Left ventricle myocardium superior (tissue), 1 donor: ENCODE measurements around the gene LPCAT3. TPM values are rescaled to one million over a fixed set of nuclear protein-coding genes. Genes with fewer than 3 reads are reported as not detected.
"Not testable (repeated sequence)": the region's sequence is repeated elsewhere in the genome, so short reads cannot be mapped to it uniquely, and the experiment has no call there.

ENCODE experiments used
- ATAC-seq: fragments of 200-7000 bp; cut with Tn5 transposase; one replicate; pipeline ENCODE4 v1.9.1; 2020; ENCODE audit warnings: mild to moderate bottlenecking, moderate library complexity
- DNase-seq: peaks from one replicate; pipeline ENCODE4 v3.0.0-alpha.2; 2020
- intact Hi-C: fragments of 100-400 bp; cut with micrococcal nuclease; formaldehyde crosslinking; loops from one replicate; pipeline ENCODE4 v1.11.0; 2022
- total RNA-seq: library from RNA; stranded (reverse); fragmentation: NEBNext Ultra II Directional; extraction: Animal tissue kit (Norgen Biotek cat#: 25700); gene quantifications from one replicate; pipeline ENCODE4 v1.2.1, GENCODE V29; 2021
- donor health status: DM: no; HTN: yes; CAD: no; lungs with severe emphysema.

LPCAT3 gene
- total RNA-seq, 1 donor from 2014 or later, result 55.9 TPM

DNA sequence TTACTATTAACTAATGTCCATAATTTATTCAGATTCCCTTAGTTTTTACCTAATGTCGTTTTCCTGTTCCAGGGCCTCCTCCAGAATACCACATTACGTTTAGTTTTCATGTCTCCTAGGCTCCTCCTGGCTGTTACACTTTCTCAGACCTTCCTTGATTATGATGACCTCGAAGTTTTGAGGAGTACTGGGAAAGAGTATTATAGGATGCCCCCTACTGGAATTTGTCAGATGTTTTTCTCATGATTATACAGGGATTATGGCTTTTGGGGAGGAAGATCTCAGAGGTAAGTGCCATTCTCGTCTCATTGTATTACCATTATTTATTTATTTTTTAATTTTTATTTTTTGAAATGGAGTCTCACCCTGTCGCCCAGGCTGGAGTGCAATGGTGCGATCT, 24.6 kb upstream of the LPCAT3 start:
- intact Hi-C loops, result no loop called here
- ATAC-seq (peak; percentile 82), DNase-seq (no peak)

- no peak for DNase-seq
- intact Hi-C loops, result no loop called here
Observed at GRCh38 chr12:7039403-7039802, 21.1 kb upstream of the LPCAT3 start.

DNA sequence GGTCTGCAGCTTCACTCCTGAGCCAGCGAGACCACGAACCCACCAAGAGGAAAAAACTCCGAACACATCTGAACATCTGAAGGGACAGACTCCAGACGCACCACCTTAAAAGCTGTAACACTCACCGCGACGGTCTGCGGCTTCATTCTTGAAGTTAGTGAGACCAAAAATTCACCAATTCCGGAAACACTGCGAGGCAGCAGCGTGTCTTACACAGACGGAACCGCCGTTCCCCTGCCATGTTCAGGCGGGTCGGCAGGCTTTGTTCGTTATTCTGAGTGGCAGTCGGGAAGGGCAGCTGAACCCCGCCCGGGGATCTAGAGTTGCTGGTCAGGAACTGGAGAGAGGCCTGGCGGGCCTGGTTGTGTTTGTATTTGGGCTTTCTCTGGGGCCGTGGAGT, 20.3 kb upstream of the LPCAT3 start:
- intact Hi-C loops, result no loop called here
- DNase-seq (no peak), ATAC-seq (no peak)

More at GRCh38 chr12:7039403-7039802, 21.1 kb upstream of the LPCAT3 start:
- ATAC-seq, result no peak

DNA sequence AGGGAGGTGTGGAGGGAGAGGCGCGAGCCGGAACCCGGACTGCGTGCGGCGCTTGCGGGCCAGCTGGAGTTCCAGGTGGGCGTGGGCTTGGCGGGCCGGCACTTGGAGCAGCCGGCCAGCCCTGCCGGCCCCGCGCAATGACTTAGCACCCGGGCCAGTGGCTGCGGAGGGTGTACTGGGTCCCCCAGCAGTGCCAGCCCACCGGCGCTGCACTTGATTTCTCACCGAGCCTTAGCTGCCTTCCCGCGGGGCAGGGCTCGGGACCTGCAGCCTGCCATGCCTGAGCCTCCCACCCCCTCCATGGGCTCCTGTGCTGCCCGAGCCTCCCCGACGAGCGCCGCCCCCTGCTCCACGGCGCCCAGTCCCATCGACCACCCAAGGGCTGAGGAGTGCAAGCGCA, 19.1 kb upstream of the LPCAT3 start:
- DNase-seq, intact Hi-C loops, ATAC-seq: not testable (repeated sequence)

- DNase-seq, result no peak
- ATAC-seq, result peak; percentile 15
- intact Hi-C loops, result no loop called here
Observed at GRCh38 chr12:7035463-7035862, 17.2 kb upstream of the LPCAT3 start.

DNA sequence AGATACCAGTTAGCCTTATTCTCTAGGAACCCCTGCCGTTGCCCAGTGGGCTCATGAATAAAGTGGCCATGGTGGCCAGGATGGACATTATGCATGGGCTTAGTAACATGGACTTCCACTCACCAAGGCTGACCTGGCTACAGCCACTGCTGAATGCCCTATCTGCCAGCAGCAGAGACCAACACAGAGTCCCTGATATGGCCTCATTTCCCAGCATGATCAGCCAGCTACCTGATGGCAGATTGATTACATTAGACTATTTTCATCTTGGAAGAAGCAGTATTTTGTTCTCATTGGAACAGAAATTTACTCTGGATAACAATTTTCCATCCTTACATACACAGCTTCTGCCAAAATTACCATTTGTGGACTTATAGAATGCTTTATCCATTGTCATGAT, 16.2 kb upstream of the LPCAT3 start:
- no peak for DNase-seq
- intact Hi-C loops, result no loop called here
- no peak for ATAC-seq

DNA sequence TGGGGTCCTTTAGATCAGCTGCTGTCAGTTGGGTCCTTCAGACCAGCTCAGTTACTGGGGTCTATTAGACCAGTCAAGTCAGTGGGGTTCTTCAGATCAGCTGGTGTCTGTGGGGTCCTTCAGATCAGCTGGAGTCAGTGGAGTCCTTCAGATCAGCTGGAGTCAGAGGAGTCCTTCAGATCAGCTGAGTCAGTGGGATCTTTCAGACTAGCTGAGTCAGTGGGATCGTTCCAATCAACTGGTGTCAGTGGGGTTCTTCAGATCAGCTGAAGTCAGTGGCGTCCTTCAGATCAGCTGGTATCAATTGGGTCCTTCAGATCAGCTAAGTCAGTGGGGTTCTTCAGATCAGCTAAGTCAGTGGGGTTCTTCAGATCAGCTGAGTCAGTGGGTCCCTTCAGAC, 14.7 kb upstream of the LPCAT3 start:
- ATAC-seq (no peak), DNase-seq (no peak)
- intact Hi-C loops, result no loop called here

GRCh38 chr12:7031306-7031705, 13.0 kb upstream of the LPCAT3 start:
- ATAC-seq, result no peak
- intact Hi-C loops, result no loop called here
- DNase-seq, result no peak

GRCh38 chr12:7026854-7027253, 8.6 kb upstream of the LPCAT3 start:
- ATAC-seq (no peak), DNase-seq (no peak)

GRCh38 chr12:7023114-7023513, 4.8 kb upstream of the LPCAT3 start:
- ATAC-seq (no peak), DNase-seq (no peak)
- intact Hi-C loops, result no loop called here

More at GRCh38 chr12:7026854-7027253, 8.6 kb upstream of the LPCAT3 start:
- intact Hi-C loops, result no loop called here

DNA sequence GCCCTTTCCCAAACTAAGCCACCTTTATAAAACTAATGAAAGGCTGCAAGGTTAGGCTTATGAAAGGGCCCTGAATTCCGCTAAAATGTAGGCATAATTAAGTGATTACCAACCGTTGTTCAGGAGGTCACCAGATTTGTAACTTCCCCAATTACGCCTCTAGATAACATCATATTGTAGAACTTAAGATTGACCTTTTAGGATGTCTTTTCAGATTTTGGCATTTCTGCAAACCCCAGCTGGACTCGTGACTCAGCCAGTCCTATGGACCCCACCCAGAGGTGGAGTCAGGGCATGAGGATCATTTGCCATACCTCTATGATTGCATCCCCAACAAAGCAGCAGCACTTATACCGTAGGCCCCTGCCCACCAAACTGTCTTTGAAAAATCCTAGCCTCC, 3.7 kb upstream of the LPCAT3 start:
- ATAC-seq (no peak), DNase-seq (no peak)
- intact Hi-C loops, result no loop called here

DNA sequence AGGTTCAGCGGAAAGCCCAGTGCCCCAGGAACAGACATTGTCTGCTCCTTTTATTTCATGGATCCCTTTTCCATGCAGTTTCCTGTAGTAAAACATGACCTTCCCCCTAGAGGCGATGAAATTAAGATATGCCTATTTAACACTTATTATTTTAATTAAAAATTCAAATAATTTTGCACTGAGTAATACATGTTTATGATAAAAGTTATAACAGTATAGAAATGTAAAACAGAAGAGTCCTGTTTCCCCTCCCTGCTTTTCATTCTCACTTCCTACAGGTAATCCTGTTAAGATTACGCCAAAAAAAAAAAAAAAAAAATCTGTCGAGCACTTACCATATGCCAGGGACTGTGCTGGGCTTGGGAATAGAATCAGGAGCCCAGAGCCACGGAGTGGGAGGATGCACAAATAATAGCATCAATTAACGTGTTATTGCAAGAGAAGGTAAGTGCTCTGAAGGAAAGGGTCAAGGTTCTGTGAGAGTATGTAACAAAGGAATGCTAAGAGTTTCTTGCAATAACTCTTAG, 830 bp upstream of the LPCAT3 start:
- DNase-seq (no peak), ATAC-seq (no peak)
- intact Hi-C loops, result no loop called here

DNA sequence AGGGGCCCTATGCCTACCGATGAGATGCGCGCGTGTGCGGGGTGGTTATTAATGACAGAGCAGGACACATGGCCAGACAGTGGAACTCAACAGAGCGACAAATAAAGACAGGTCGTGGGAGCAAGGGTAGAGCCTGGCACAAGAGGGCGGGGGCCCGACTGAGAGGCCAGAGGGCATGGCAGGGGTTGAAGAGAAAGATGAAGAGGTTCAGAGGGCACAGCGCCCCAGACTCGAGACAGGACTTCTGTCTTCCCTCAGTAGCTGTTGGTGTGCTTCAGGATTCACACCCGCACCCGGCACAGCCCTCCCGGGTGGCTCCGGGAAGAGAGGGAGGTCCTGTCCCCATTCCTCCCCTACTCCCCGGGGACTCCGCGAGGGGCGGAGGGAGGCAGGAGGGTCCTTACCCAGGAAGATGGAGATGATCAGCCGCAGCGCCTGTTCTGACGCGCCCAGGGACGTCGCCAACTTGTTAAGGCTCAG, 366 bp downstream of the LPCAT3 start:
- intact Hi-C loops, result no loop called here
- no peak for DNase-seq

DNA sequence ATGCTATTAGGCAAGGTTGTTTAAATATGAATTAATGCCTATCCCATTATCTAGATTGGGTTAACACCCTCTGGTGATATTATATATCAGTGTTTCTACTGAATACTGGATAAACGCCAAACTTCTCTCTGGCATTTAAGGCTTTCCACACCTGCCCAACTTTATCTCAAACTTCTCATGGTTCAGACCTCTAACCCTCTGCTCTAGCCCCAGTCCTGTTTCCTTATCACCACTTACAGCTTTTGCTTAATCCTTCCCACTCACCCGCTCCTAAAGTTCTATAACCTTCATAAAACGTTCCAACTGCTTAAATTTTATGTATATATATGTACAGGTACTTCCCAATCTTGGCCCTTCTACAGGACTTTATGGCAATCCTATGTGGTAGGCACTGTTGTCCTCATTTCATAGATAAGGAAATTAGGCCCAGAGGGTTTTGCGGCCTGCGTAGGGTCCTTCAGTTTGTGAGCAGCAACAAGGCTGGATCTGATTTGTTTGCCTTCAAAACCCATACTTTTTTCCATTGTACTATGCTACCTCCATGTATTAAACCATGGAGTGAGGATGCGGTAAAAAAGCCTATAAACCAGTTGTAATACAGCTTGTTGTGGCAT, 1.2 kb downstream of the LPCAT3 start:
- intact Hi-C loops, result no loop called here
- ATAC-seq (no peak), DNase-seq (no peak)

More for the DNA sequence above, 366 bp downstream of the LPCAT3 start:
- ATAC-seq, result peak; percentile 39

- no peak for ATAC-seq
- no peak for DNase-seq
- intact Hi-C loops, result no loop called here
Observed at GRCh38 chr12:7015555-7016370, 2.5 kb downstream of the LPCAT3 start.

DNA sequence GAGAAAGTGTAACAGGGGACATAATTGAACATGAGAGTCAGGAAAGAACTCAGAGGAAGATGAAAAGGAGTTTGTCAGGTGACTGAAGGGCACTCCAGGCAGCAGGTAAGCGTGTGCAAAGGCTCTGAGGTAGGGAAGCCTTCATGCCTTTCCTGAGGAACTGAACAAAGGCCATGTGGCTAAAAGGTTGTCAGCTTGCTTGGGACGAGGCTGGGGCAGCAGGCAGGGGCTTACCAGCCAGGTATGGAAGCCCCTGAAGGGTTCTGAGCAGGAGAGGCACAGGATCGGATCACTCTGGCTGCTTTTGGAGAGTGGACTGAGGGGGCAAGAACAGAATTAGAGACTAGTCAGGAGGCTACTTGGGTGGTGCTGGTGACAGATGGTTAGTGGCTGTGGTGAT, 5.2 kb downstream of the LPCAT3 start:
- ATAC-seq, result no peak
- intact Hi-C loops, result no loop called here
- DNase-seq, result no peak

DNA sequence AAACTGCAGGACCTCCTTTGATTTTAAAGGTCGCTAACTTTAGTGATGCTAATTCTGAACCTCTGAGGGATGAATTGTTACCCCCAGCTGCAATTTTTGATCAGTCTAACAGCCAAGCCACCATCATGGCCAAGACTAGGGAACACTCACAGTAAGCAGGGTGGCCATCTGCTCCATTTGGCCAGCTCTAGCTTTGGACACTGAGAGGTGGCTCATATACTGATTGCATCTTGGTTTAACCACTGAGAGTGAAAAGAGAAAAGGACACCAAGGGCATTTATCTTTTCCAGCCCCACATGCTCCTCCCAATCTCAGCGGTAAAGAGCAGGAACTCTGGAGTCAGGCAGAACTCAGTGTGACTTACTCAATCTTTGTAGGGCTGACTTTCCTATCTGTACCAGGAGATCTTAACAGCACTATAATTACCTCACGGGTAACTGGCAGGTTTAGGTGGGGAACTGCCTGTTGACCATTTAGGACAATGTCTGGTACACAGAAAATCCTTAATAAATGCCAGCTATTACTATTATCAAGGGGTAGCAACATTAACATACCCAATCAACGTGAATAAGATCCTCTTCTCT, 6.2 kb downstream of the LPCAT3 start:
- no peak for DNase-seq
- ATAC-seq, result peak; percentile 56
- intact Hi-C loops, result no loop called here

- intact Hi-C loops, ATAC-seq, DNase-seq: not testable (repeated sequence)
Observed at GRCh38 chr12:7011398-7011797, 6.9 kb downstream of the LPCAT3 start.

DNA sequence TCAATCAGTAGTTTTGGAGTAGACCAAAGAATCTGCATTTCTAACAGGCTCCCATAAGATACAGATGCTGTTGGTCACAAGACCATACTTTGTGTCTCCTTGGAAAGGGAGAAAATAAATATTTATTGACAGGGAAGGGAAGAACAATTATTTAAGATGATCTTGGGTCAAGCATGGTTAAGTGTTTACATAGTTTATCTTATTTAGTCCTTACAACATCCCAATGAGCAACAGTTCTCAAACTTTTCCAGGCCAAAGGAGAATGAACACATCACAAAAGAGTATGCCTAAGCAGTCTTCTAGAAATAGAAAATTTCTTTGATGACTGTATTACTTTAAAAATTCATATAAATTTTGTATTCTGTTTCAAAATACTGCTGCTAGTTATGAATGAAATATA, 8.8 kb downstream of the LPCAT3 start:
- DNase-seq (no peak), ATAC-seq (no peak)
- intact Hi-C loops, result no loop called here

- no peak for ATAC-seq
- intact Hi-C loops, result no loop called here
- DNase-seq, result no peak
Observed at GRCh38 chr12:7008864-7009263, 9.4 kb downstream of the LPCAT3 start.
